Measurements from ENCODE around the gene KCNK7.

The KCNK7 gene

DNA sequence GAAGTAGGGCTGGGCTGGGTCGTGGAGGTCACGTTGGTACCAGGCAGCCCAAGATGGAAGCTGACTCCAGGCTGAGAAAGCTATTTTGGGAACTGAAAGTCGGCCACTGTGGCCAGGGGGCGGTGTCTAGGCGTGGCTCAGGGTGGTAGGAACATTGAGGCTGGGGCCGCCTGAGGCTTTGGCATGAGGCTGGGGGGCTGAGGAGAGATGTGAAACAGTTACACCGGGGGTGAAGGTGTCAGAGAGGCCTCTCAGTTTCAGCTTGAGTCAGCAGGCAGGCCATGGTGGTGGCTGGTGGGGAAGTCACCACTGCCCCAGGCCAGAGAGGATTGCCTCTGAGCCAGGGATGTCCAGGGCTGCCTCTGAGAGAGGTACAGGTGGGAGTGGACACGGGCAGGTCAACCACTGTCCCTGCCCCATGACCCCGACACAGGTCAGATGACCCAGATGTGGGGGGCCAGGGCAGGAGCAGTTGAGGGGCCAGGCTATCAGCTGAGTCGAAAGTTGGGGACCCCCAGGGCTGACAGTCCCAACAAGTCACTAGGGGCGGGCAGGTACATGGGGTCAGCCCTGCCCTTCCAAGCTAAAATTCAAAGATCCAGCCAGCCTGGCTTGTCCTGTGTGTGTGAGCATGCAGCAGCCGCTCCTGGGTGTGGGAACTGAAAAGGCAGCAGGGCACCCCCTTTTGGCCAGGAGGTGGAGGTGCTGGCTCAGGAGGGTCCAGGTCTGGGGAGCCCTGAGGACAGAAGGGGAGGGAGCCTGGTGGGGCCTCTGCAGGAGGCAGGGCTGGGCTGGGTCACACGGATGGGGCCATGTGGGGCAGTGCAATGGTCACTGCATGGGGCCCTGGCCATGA is 7.2 kb downstream of the KCNK7 start:
- H3K27ac ChIP-seq: no peak overlapping the region; the same call in 1 of the 2 replicates

DNA sequence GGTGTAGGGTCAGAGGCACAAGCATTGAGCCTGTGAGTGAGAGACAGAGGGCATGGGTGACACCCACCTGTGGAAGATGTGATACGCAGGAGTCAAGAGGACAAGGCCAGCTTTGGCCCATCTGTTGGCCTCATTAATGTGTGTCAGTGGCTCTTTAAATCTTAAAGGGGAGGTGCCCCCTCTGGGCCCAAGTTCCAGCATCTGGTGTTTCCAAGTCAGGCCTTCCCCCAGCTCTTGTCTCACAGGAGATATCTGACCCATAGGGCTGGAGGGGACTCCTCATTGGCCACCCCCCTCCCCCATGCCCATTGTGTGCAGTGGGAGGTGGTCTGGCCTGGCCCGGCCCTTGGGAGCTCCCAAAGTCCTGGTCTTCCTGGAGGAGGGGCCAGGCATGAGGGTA is 8.9 kb downstream of the KCNK7 start:
- no peak overlapping the region for H3K27ac ChIP-seq
- TF ChIP-seq, protein P1, sequence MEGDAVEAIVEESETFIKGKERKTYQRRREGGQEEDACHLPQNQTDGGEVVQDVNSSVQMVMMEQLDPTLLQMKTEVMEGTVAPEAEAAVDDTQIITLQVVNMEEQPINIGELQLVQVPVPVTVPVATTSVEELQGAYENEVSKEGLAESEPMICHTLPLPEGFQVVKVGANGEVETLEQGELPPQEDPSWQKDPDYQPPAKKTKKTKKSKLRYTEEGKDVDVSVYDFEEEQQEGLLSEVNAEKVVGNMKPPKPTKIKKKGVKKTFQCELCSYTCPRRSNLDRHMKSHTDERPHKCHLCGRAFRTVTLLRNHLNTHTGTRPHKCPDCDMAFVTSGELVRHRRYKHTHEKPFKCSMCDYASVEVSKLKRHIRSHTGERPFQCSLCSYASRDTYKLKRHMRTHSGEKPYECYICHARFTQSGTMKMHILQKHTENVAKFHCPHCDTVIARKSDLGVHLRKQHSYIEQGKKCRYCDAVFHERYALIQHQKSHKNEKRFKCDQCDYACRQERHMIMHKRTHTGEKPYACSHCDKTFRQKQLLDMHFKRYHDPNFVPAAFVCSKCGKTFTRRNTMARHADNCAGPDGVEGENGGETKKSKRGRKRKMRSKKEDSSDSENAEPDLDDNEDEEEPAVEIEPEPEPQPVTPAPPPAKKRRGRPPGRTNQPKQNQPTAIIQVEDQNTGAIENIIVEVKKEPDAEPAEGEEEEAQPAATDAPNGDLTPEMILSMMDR (conservative IDR thresholded peaks at IDR 0.05): no peak

More for the DNA sequence above, 7.2 kb downstream of the KCNK7 start:
- TF ChIP-seq, protein P1 (conservative IDR thresholded peaks at IDR 0.05): peak; percentile 72

DNA sequence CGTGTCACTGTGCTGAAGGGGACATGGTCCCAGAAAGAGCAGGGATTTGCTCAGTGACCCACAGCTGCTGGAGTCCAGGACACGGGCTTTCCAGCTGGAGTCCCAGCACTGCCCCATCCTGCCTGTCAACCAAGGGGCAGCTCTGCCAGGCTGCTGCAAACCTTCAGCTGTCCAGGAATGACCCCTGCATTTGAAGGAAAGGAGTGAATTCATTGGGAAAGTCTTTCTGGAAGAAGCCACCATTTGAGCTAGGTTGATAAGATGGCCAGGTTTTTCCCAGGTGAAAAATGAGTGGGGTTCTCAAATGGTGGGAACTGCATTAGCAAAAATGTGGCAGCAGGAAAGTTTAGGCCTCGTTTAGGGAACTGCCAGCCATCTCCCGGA is 9.4 kb downstream of the KCNK7 start:
- H3K27ac ChIP-seq: no peak overlapping the region
- TF ChIP-seq, protein P1 (conservative IDR thresholded peaks at IDR 0.05): no peak

DNA sequence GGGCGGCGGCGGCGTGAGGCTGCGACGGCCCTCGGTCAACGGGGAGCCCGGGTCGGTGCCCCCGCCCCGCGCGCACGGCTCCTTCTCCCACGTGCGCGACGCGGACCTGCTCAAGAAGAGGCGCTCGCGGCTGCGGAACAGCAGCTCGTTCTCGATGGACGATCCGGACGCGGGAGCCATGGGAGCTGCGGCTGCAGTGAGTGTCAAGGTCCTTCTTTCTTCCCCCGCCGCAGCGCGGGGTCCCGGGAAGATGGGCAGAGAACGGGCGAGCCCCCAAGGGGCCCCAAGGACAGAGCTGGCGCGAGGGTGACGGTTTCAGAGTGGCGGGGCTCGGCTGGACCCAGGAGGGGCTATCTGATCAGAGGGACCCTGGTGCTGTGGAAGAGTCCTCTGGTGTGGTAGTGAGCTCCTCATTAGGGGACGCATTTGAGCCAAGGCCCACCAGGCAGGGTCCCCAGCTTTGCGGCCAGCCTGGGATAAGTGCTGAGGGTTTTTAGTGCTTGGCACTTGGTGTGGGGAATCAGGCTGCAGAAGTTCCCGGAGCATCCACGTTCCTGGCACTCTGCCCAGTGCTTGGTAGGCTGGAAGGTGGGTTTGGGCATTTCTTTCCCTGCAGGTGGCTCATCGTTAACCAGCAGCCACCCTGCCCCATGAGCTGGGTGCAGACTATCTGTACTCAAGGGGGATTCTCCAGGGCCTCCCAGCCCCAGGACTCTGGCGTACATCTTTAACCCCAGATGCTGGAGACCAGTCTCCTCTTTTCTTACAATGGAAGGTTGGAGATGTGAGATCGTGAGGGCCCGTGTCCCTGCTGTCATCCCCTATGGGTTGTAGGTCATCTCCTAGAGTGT is 10.0 kb downstream of the KCNK7 start:
- TF ChIP-seq, protein P1 (conservative IDR thresholded peaks at IDR 0.05): no peak
- H3K27ac ChIP-seq: no peak overlapping the region

DNA sequence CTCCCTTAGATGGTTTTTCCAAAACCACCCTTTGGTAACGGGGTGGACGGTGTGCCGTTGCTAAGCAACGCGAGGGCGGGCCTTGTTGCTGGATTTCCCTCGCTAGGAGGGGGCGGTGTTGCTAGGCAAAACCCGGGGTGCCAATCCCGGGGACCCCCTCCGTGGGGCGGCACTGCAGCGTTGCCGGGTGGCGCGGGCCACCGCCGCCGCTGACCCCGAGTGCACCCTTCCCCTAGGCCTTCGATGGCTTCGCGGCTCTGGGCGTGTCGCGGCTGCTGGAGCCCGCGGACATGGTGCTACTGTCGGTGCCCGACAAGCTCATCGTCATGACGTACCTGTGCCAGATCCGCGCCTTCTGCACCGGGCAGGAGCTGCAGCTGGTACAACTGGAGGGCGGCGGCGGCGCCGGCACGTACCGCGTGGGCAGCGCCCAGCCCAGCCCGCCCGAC is 10.9 kb downstream of the KCNK7 start:
- TF ChIP-seq, protein P1 (conservative IDR thresholded peaks at IDR 0.05): no peak
- no peak overlapping the region for H3K27ac ChIP-seq

DNA sequence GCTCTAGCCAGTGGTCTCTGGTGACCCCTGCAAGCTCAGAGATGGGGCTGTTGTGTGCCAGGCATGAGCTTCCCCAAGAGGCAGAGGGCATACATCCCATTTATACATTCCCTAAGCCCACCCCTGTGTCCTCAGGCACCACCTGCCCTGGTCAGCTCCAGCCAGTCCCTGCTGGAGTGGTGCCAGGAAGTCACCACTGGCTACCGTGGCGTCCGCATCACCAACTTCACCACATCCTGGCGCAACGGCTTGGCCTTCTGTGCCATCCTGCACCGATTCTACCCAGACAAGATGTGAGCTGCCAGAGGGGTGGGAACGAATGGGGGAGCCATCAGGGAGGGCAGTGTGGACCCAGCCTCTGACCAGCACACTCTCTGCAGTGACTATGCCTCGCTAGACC is 11.5 kb downstream of the KCNK7 start:
- TF ChIP-seq, protein P1 (conservative IDR thresholded peaks at IDR 0.05): no peak
- no peak overlapping the region for H3K27ac ChIP-seq

DNA sequence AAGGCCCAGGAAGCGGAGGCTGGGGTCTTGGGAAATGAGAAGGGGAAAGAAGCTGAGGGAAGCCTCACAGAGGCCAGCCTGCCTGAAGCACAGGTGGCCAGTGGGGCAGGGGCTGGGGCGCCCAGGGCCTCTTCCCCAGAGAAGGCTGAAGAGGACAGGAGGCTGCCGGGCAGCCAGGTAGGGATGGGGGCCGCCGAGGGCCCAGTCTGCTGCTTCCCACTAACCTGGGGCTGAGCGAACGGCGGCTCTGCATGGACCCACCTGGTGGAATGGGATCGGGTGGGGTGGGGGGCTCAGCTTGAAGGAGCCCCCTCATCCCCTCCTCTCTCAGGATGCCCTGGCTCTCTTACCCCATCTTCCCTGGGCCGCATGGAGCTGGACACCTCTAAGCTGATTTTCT is 12.0 kb downstream of the KCNK7 start:
- no peak overlapping the region for H3K27ac ChIP-seq
- TF ChIP-seq, protein P1 (conservative IDR thresholded peaks at IDR 0.05): no peak

Measured in VCaP (cell line).